CD4-positive, alpha-beta memory T cell (primary cell): ENCODE results near the gene MICAL2. TPM values are rescaled to one million over a fixed set of nuclear protein-coding genes. Genes with fewer than 3 reads are reported as not detected.

Source experiments
- CTCF ChIA-PET: fragments of 350-600 bp; sonication (Branson Sonifier 250); formaldehyde crosslinking; loops from one replicate; lab custom pipeline; 2021; ENCODE audit warnings: inconsistent platforms; ENCODE audit not compliant: partially characterized antibody; lab: Charles Lee
- POLR2A ChIA-PET: fragments of 350-600 bp; sonication (Branson Sonifier 250); formaldehyde crosslinking; loops from one replicate; lab custom pipeline; 2021; ENCODE audit not compliant: partially characterized antibody; lab: Charles Lee
- DNase-seq, 5 donors: peaks; one replicate each; pipeline versions ENCODE4 v3.0.0 to v3.0.0-alpha.2; 2020 to 2022; ENCODE audit warnings: mixed read lengths in 1 of 5
- H3K27ac ChIP-seq: one replicate; pipeline ENCODE4 v1.7.0; 2013; ENCODE audit warnings: low read depth, low read length
- H3K27me3 ChIP-seq: 2 replicates; pipeline ENCODE4 v1.7.0; 2013; ENCODE audit warnings: mild to moderate bottlenecking, low read length, moderate library complexity; ENCODE audit not compliant: insufficient read depth
- H3K36me3 ChIP-seq: 2 replicates; pipeline ENCODE4 v1.7.0; 2013; ENCODE audit warnings: mild to moderate bottlenecking, low read length, moderate library complexity; ENCODE audit not compliant: insufficient read depth
- H3K4me1 ChIP-seq: 2 replicates; pipeline ENCODE4 v1.7.0; 2013; ENCODE audit warnings: mild to moderate bottlenecking, low read length, moderate library complexity; ENCODE audit not compliant: insufficient read depth
- H3K4me3 ChIP-seq, 2 donors: one replicate each; pipeline ENCODE4 v1.7.0; 2013; ENCODE audit warnings: low read length in 2 of 2, mild to moderate bottlenecking in 1 of 2
- H3K9me3 ChIP-seq, 2 donors: one replicate each; pipeline ENCODE4 v1.7.0; 2013; ENCODE audit warnings: low read length in 2 of 2, control low read depth in 1 of 2; ENCODE audit not compliant: control insufficient read depth in 1 of 2
- H3K27ac Mint-ChIP-seq, 7 donors: one replicate each; pipeline ENCODE4 v1.8.0; 2020 to 2021; ENCODE audit warnings: mixed read lengths in 7 of 7, mild to moderate bottlenecking in 6 of 7, inconsistent platforms in 3 of 7, moderate library complexity in 3 of 7
- H3K27me3 Mint-ChIP-seq, 2 donors: one replicate each; pipeline ENCODE4 v1.8.0; 2020 to 2021; ENCODE audit warnings: mixed read lengths in 2 of 2
- H3K36me3 Mint-ChIP-seq, 2 donors: one replicate each; pipeline ENCODE4 v1.8.0; 2020 to 2021; ENCODE audit warnings: mixed read lengths in 2 of 2, inconsistent platforms in 1 of 2, mild to moderate bottlenecking in 1 of 2
- H3K4me1 Mint-ChIP-seq, 4 donors: one replicate each; pipeline ENCODE4 v1.8.0; 2020 to 2021; ENCODE audit warnings: mixed read lengths in 4 of 4, mild to moderate bottlenecking in 1 of 4
- H3K4me3 Mint-ChIP-seq, 8 donors: one replicate each; pipeline ENCODE4 v1.8.0; 2020 to 2021; ENCODE audit warnings: mixed read lengths in 8 of 8, mild to moderate bottlenecking in 7 of 8, moderate library complexity in 6 of 8, inconsistent platforms in 3 of 8
- H3K9me3 Mint-ChIP-seq, 8 donors: one replicate each; pipeline ENCODE4 v1.8.0; 2020 to 2021; ENCODE audit warnings: mixed read lengths in 8 of 8, mild to moderate bottlenecking in 5 of 8, inconsistent platforms in 3 of 8, moderate library complexity in 1 of 8
- intact Hi-C: fragments of 100-400 bp; cut with micrococcal nuclease; formaldehyde crosslinking; loops from one replicate; pipeline ENCODE4 v1.15.1; 2023
- polyA plus RNA-seq, 2 donors: library from polyadenylated mRNA; unstranded; fragments of 300-500 nt; fragmentation: Illumina TruSeq; gene quantifications; one replicate each; pipeline ENCODE4 v1.2.3, GENCODE V29; 2021
- total RNA-seq, 2 experiments: library from RNA; stranded (reverse); gene quantifications; one replicate each; pipeline ENCODE4 v1.2.3, GENCODE V29; 2021

MICAL2 gene
- total and polyA plus RNA-seq, 4 experiments from 2014 or later, result 10.9 to 38.8 (median 28.2) TPM

DNA sequence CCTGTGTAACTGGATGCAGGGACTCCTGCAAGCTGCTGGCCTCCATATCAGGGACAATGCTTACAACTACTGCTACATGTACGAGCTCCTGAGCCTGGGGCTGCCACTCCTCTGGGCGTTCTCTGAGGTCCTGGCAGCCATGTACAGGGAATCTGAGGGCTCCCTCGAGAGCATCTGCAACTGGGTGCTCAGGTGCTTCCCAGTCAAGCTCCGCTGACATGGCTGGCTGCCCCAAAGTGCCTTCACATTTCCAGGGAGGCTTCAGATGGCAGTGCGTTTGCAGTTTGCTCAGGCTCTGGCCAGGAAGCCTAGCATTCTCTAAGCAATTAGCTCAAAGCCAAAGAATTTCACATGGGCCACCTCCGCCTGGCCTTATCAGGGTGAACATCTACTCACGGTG, 149.6 kb downstream of the MICAL2 start:
- peaks cover 50% of the 10 kb centered on the region for H3K36me3 ChIP-seq
- no peak overlapping the region for H3K27ac Mint-ChIP-seq

GRCh38 chr11:12260731-12261521, 150.5 kb downstream of the MICAL2 start:
- Mint-ChIP-seq H3K4me1 (no peaks in the 10 kb centered on the region), H3K27ac (no peak overlapping the region), H3K27me3 (no peaks in the 10 kb centered on the region), H3K9me3 (no peaks in the 10 kb centered on the region), H3K4me3 (peak overlapping the region in 1 of 8 donors; percentile 15), H3K36me3 (peaks cover 56 to 68% of the 10 kb centered on the region in 2 donors)
- intact Hi-C loops, result no loop called here
- Histone ChIP-seq H3K4me3 (no peak overlapping the region), H3K27me3 (no peaks in the 10 kb centered on the region), H3K27ac (no peak overlapping the region), H3K4me1 (no peaks in the 10 kb centered on the region), H3K9me3 (no peaks in the 10 kb centered on the region), H3K36me3 (peaks cover 48% of the 10 kb centered on the region)
- ChIA-PET CTCF (interaction anchor here (1.0 to 3.9 kb wide), 6 partner anchors 20 to 217 kb away, joined by 3 to 16 read pairs (median 3); no protein-coding TSS in a partner anchor), POLR2A (no interaction called here)
- DNase-seq, result no peak

More for the DNA sequence above, 149.6 kb downstream of the MICAL2 start:
- CTCF ChIA-PET, result interaction anchor here (1.2 to 3.9 kb wide), 3 partner anchors 21 to 216 kb away, joined by 3 to 16 read pairs (median 4); no protein-coding TSS in a partner anchor
- H3K9me3 ChIP-seq, result no peaks in the 10 kb centered on the region
- no peak overlapping the region for H3K4me3 ChIP-seq
- Mint-ChIP-seq H3K9me3 (no peaks in the 10 kb centered on the region), H3K36me3 (peaks cover 62 to 72% of the 10 kb centered on the region in 2 donors), H3K4me1 (no peaks in the 10 kb centered on the region), H3K4me3 (no peak overlapping the region), H3K27me3 (no peaks in the 10 kb centered on the region)
- no peak overlapping the region for H3K27ac ChIP-seq
- H3K27me3 ChIP-seq, result no peaks in the 10 kb centered on the region
- POLR2A ChIA-PET, result no interaction called here
- H3K4me1 ChIP-seq, result no peaks in the 10 kb centered on the region
- no peak for DNase-seq
- intact Hi-C loops, result no loop called here

DNA sequence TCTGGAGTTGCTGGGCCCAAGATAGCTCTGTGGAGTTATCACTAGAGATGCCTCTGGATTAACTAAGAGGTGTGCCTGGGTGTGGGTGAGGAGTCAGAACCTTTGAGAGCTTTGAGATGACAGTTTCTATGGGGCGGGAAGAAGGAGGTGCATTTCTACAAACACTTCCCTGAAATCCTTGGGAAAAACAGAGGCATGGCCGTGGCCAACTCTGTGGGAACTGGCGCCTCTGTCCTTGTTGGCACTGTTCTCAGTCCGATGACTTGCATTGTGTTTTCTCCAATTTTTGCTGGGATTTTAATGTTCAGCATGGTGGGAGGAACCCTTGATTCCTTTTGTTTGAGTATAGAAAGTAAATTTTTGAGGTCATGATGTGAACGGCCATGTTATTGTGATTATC, 151.2 kb downstream of the MICAL2 start:
- no peaks in the 10 kb centered on the region for H3K4me1 Mint-ChIP-seq
- Histone ChIP-seq H3K4me3 (no peak overlapping the region), H3K36me3 (peaks cover 48% of the 10 kb centered on the region), H3K27me3 (no peaks in the 10 kb centered on the region), H3K4me1 (no peaks in the 10 kb centered on the region), H3K27ac (no peak overlapping the region), H3K9me3 (no peaks in the 10 kb centered on the region)
- H3K27ac Mint-ChIP-seq, result no peak overlapping the region
- H3K36me3 Mint-ChIP-seq, result peaks cover 54 to 65% of the 10 kb centered on the region in 2 donors
- H3K9me3 Mint-ChIP-seq, result no peaks in the 10 kb centered on the region
- DNase-seq, result no peak
- H3K4me3 Mint-ChIP-seq, result no peak overlapping the region
- ChIA-PET CTCF (interaction anchor here (1.0 to 3.9 kb wide), 5 partner anchors 20 to 194 kb away, joined by 3 to 16 read pairs (median 3); no protein-coding TSS in a partner anchor), POLR2A (no interaction called here)
- H3K27me3 Mint-ChIP-seq, result no peaks in the 10 kb centered on the region
- intact Hi-C loops, result no loop called here

DNA sequence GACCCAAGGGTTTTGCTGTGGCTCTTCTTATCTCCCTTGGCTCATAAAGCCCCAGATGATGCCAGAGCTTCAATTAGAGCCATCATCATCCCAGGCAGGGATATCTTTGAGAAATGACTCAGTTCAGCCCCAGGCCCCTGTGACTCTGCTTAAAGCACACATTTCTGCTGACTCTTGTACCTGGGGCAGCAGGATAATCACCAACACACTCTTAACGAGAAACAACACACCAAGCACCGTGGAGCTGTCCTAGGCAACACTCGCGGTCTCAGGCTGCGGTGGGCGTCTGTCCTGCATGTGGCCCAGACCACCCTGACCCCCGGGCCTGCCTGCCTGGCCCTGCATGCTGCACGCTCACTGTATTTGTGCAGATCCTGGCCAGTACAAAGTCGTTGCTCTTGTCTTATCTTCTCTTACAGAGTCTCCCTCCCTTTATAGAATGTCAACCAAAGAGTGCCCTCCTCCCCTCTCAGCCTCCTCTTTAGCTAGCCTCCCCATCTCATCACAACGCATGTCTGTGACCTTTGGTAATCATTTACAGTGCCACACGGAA, 152.8 kb downstream of the MICAL2 start:
- no peaks in the 10 kb centered on the region for H3K27me3 ChIP-seq
- DNase-seq, result no peak
- Mint-ChIP-seq H3K4me3 (no peak overlapping the region), H3K27me3 (no peaks in the 10 kb centered on the region), H3K27ac (no peak overlapping the region), H3K36me3 (peaks cover 44 to 52% of the 10 kb centered on the region in 2 donors), H3K4me1 (no peaks in the 10 kb centered on the region), H3K9me3 (no peaks in the 10 kb centered on the region)
- no peaks in the 10 kb centered on the region for H3K4me1 ChIP-seq
- no peak overlapping the region for H3K4me3 ChIP-seq
- ChIA-PET POLR2A (no interaction called here), CTCF (interaction anchor here (0.9 to 3.9 kb wide), 5 partner anchors 18 to 218 kb away, joined by 3 to 16 read pairs (median 5); no protein-coding TSS in a partner anchor)
- no peak overlapping the region for H3K27ac ChIP-seq
- H3K36me3 ChIP-seq, result peaks cover 36% of the 10 kb centered on the region
- no peaks in the 10 kb centered on the region for H3K9me3 ChIP-seq
- intact Hi-C loops, result no loop called here

GRCh38 chr11:12264361-12264760, 154.0 kb downstream of the MICAL2 start:
- no peak overlapping the region for H3K27ac Mint-ChIP-seq
- H3K4me3 Mint-ChIP-seq, result no peak overlapping the region
- no peaks in the 10 kb centered on the region for H3K9me3 Mint-ChIP-seq

DNA sequence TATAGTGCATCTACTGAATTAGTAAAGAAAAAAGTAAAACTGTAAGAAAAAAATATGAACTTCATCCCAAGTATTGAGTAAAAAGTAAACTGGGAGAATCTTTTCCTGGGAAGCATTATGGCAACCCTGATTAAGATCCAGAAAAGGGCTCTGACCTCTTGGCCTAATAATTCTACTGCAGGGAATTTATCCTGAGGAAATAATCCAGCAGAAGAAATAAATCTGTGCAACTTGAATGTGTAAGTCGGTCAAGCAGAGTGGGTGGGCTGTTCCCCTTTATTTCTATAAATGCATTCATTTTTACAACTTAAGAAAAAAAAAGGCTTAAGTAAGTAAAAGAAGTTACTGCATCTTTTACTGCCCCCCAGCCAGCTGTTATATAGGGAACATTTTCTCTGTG, 155.7 kb downstream of the MICAL2 start:
- no peaks in the 10 kb centered on the region for H3K27me3 ChIP-seq
- intact Hi-C loops, result no loop called here
- H3K36me3 Mint-ChIP-seq, result peaks cover 25 to 27% of the 10 kb centered on the region in 2 donors
- H3K27ac Mint-ChIP-seq, result no peak overlapping the region
- H3K4me3 Mint-ChIP-seq, result no peak overlapping the region
- H3K9me3 Mint-ChIP-seq, result no peaks in the 10 kb centered on the region
- H3K4me3 ChIP-seq, result no peak overlapping the region
- H3K36me3 ChIP-seq, result peaks cover 17% of the 10 kb centered on the region
- no peaks in the 10 kb centered on the region for H3K9me3 ChIP-seq
- H3K27me3 Mint-ChIP-seq, result no peaks in the 10 kb centered on the region
- H3K27ac ChIP-seq, result no peak overlapping the region
- no peak for DNase-seq
- no peaks in the 10 kb centered on the region for H3K4me1 ChIP-seq
- ChIA-PET POLR2A (no interaction called here), CTCF (interaction anchor here (1.0 to 1.7 kb wide), 2 partner anchors 23 to 222 kb away, joined by 3 read pairs; no protein-coding TSS in a partner anchor)
- peaks cover 0 to 2% (median 0%) of the 10 kb centered on the region in 4 donors for H3K4me1 Mint-ChIP-seq

More at GRCh38 chr11:12264361-12264760, 154.0 kb downstream of the MICAL2 start:
- ChIA-PET POLR2A (no interaction called here), CTCF (interaction anchor here (1.9 kb wide), 1 partner anchor 29 kb away, joined by 4 read pairs; no protein-coding TSS in a partner anchor)
- H3K27me3 ChIP-seq, result no peaks in the 10 kb centered on the region
- no peaks in the 10 kb centered on the region for H3K4me1 Mint-ChIP-seq
- no peaks in the 10 kb centered on the region for H3K27me3 Mint-ChIP-seq
- H3K36me3 ChIP-seq, result peaks cover 30% of the 10 kb centered on the region
- H3K36me3 Mint-ChIP-seq, result peaks cover 33 to 41% of the 10 kb centered on the region in 2 donors
- no peak overlapping the region for H3K4me3 ChIP-seq
- no peak for DNase-seq
- intact Hi-C loops, result no loop called here
- no peak overlapping the region for H3K27ac ChIP-seq
- H3K4me1 ChIP-seq, result no peaks in the 10 kb centered on the region
- no peaks in the 10 kb centered on the region for H3K9me3 ChIP-seq

DNA sequence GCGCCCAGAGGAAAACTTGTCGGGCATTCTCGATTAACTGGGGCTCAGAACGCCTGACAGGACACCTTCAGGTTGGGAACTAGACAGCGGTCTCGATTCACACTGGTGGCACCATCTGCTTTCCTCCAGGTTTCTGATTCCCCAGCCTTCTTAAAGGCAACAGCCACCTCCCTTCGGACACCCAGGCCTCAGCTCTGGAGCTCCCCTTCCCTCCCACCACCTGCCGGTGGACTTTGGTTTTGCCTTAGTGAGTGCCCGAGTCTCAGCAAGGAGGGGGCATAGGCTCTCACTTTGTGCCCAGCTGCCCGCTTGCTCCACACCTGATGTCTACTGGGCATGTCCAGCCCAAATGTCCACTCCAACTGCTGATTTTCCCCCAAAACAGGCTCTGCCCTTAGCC, 156.6 kb downstream of the MICAL2 start:
- CTCF ChIA-PET, result interaction anchor here (1.0 to 1.7 kb wide), 3 partner anchors 15 to 223 kb away, joined by 3 to 7 read pairs (median 3); no protein-coding TSS in a partner anchor

More for the DNA sequence above, 156.6 kb downstream of the MICAL2 start:
- no peaks in the 10 kb centered on the region for H3K9me3 ChIP-seq
- peak overlapping the region in 1 of 7 donors; percentile 20 for H3K27ac Mint-ChIP-seq
- H3K4me3 Mint-ChIP-seq, result no peak overlapping the region
- H3K27me3 Mint-ChIP-seq, result no peaks in the 10 kb centered on the region
- peaks cover 13% of the 10 kb centered on the region for H3K36me3 ChIP-seq
- no peak overlapping the region for H3K27ac ChIP-seq
- H3K4me1 Mint-ChIP-seq, result peaks cover 0 to 2% (median 0%) of the 10 kb centered on the region in 4 donors
- H3K4me1 ChIP-seq, result no peaks in the 10 kb centered on the region
- POLR2A ChIA-PET, result no interaction called here
- intact Hi-C loops, result no loop called here
- peaks cover 17 to 19% of the 10 kb centered on the region in 2 donors for H3K36me3 Mint-ChIP-seq
- no peak overlapping the region for H3K4me3 ChIP-seq
- H3K9me3 Mint-ChIP-seq, result no peaks in the 10 kb centered on the region
- DNase-seq, result no peak
- H3K27me3 ChIP-seq, result no peaks in the 10 kb centered on the region
